ENCODE results near the gene ARL8A.

- TF ChIP-seq CTCF (conservative IDR thresholded peaks at IDR 0.05; ENCODE audit: low read length): no peak
- no peak for TF ChIP-seq EZH2phosphoT487 (IDR thresholded peaks at IDR 0.05; ENCODE audit: borderline replicate concordance, low read depth, low read length)
These were observed 16.9 kb upstream of the ARL8A start for GRCh38 chr1:202161151-202162046.
